GM18907 (cell line): ENCODE results near the gene WNK1.
A peak's percentile ranks its signal among the peaks of the same experiment; 100 is the strongest.
"Not testable (repeated sequence)": the region's sequence is repeated elsewhere in the genome, so short reads cannot be mapped to it uniquely, and the experiment has no call there.

Source experiments
- ATAC-seq: cut with Tn5 transposase; IDR thresholded peaks from one replicate; pipeline ENCODE4 v1.9.1; 2021; ENCODE audit warnings: mild to moderate bottlenecking, moderate library complexity; ENCODE audit not compliant: unreplicated experiment

WNK1 gene

DNA sequence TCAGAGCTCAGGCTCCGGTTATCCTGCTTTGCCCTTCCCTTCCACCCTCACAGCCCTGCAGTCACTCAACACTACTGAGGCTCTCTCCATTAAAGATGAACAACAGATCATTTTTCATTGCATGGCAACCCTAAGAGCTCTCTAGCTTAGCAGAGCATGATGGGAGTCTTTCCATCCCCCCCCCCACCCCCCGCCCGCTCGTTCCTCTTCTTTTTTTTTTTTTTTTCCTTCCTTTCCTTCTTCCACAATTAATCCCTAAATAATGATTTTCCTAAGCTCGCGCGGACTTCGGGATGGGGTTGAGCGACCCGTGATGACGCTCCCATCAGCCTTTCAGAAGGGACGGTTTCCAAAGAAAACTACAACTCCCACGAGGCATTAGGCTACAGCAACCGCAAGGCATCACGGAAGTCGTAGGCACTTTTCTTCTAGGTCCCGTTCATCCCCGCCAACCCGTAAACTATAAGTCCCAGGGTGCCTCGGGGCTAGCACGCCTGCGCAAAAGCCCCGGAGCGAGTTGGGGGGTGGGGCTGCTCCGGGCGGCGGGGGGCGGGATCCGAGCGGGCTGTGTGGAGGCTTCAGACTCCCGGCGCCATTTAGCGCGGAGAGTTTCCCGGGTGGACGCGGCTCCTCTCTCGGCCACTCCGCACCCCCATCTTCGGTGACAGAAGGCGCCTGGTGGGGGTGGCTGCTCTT lies at the start of gene WNK1:
Gene WNK1 (plus strand): TSS at position 581 of the 696 bp plus-strand sequence. CDS start 987 bp downstream, outside the sequence.
- ATAC-seq: peak; percentile 63

DNA sequence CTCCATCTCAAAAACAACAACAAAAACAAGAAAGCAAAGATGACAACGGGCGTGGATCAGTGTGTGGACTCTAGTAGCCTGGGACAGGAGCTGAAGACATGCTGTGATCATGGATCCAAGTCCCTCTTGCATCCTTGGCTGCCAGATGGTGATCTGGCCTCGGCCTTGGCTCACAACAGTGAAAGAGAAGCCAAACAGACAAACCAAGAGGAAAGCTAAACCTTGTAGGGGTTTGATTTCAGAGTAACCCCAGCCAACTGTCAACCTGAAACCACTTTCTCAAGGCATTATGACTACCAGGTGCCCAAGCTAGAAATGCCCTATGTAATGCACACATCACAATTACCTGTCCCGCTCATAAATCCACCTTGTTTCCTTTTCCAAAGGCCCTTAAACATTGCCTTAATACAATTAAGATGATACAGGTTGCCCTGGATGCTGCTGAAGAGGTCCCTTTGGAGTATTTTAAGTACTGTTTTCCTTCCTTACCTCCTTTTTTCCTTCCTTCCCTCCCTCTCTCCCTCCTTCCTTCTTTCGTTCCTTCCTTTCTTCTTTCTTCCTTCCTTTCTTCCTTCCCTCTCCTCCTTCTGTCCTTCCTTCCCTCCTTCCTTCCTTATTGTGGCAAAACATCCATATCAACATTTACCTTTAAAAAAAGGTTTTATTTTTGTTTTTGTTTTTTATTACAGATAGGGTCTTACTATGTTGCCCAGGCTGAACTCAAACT lies 47.7 kb upstream of the WNK1 start:
- no peak for ATAC-seq

DNA sequence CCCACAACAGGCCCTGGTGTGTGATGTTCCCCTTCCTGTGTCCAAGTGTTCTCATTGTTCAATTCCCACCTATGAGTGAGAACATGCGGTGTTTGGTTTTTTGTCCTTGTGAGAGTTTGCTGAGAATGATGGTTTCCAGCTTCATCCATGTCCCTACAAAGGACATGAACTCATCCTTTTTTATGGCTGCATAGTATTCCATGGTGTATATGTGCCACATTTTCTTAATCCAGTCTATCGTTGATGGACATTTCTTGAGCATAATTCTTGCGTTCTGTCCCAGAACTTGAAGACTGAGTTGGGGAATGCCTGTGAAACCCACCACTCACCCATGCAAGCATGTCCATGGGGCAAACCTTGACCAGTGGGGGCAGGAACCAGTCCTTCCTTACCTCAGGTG lies 44.3 kb upstream of the WNK1 start:
- not testable (repeated sequence) for ATAC-seq

DNA sequence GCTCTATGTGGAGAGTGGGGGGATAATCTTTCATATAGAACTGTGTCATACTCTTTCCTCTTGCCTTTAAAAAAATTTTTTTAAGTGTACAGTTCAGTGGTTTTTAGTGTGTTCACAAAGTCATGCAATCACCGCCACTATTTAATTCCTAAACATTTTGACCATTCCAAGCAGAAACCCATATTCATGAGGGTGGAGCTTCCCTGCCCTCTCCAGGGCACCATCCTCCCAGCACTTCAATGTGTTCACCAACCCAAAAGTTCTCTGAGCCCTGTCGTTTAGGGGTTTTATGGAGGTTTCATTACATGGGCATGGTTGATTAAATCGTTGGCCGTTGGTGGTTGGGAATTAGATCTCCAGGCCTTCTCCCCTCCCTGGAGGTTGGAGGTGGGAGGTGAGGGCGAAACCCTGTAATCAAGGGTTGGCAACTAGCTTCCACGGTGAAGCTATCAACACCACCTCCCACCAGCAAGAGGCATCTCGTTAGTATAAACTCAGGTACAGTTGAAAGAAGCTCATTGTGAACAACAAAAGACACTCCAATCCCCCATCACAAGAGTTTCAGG lies 42.8 kb upstream of the WNK1 start:
- ATAC-seq: no peak

DNA sequence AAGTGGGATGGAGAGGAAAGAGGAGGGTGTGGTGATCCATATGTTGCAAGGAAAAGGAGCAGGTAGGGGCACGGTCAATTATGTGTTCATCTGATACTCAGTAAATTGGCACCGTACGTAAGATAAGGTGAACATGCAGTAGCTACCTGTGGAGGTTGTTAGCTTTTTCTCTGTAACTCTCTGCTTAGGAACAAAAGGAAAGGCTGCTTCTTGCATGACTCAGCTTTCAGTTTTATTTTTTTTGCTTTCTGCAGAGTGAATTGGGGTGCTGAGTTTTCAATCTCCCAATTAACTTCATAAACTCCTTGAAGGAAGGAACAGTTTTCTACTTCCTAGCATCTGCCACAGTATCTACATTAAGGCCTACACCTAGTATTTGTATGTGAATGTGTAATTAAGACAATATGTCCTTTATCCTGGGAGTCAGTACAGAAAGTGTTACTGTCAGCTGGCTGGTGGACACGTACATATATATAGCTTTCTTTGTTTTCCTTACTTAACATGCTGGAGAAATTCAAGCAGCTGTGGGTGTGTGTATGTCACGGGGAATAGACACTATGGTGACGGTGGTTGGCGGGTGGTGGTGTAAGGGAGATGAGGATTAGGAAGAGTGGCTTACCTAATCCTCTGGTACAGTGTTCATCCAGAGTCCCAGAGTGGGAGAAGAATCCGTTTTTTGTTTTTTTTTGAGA lies 40.1 kb upstream of the WNK1 start:
- no peak for ATAC-seq

DNA sequence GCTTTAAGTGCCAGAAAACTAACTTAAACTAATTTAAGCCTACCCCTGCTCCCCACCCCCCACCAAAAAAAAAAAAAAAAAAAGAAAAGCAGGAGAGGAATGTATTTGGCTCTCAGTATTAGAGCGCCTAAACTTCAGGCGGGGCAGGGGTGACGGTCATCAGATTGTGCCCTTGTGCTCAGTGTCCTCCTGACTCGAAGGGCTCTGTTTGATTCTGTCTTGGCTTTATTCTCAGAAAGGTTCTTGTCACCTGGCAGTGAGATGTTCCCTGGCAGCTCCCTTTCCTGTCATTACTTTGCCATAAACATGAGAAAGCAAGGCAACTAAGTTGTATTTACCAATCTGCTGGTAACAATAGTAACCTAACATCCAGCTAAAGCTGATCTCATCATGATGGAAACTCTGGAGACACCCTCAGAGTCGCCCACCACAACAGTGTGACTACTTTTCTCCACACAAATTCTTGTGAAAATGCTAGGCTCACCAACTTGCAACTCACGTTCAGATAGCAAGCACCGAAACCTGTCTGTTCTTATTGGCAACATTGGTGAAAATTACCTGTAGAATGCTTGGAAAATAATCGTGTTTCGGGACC lies 39.0 kb upstream of the WNK1 start:
- ATAC-seq: no peak

DNA sequence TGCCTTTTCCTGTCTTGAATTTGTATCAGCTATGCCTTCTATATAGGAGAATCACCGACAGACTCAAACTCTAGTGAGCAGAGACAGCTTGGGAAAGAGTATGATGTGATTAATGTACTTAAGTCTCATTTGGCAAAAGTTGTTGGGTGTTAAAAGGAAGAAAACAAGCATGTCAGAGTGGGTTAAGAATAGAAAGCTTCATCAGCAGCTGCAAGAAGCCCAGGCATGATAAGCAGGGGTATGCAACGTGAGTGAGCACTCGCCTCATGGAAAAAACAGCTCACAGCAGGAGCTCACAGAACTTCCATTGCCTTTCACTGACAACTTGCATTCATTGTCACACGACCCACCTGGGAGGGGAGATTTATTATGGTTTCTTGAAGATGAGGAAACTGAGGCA lies 35.9 kb upstream of the WNK1 start:
- no peak for ATAC-seq

DNA sequence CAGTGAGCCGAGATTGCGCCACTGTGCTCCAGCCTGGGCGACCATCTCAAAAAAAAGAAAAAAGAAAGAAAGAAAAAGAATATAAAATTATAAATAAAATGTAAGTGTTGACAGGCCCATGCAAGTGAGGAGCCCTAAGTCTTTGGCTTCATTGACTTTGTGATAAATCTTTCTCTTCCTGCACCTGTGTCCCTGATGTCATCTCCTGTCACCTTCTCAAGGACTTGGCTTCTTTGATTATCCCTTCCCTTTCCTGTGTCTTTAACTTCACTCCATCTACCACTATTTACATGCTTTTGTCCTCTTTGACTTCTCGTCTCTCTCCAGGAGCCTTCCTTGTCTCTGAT lies 33.6 kb upstream of the WNK1 start:
- ATAC-seq: no peak

DNA sequence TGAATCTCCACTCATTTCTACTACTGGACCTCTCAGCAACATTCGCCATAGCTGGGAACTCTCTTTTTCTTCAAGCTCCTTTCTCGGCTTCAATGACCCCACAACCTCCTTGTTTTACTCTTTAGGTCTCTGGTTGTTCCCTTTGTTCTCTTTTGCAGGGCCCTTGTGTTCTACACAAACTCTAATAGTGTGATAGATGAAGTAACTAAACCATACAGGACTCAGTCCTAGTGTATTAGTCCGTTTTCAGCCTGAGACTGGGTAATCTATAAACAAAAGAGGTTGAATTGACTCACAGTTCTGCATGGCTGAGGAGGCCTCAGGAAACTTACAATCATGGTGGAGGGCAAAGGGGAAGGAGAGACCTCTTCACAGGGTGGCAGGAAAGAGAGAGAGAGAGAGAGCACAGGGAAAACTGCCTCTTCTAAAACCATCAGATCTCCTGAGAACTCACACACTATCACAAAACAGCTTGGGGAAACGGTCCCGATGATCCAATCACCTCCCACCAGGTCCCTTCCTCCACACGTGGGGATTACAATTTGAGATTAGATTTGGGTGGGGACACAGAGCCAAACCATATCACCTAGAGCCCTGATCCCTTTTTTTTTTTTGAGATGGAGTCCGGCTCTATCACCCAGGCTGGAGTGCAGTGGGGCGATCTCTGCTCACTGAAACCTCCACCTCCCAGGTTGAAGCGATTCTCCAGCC lies 32.0 kb upstream of the WNK1 start:
- ATAC-seq: no peak

DNA sequence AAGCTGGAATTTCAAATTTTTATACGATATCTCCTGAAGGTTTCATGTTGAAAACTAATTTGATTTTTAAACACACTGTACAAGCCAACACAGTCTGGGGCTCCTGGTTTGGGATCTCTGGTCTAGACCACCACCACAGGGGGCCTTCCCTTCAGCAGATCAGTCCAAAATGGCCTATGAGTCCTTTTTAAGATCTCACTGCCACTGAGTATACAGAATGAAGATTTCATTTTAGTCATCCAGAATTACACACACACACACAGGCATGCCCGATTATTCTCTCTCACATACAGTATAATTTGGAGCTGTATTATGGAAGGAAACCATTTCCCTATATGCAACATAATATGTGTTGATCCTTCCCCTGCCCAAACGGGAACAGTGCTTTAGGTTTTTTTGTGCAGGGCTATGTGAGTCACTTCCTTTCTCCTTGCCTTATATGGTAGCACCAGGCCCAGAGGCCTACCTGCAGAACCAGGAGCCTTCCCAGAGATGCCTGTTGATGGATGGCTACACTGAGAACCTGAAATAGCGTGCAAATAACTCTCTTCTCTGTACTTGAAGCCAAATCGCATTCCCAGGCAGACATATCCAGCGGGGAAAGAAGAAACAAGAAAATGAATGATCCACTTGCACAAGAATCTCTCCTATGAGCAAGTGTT lies 28.1 kb upstream of the WNK1 start:
- ATAC-seq: no peak

DNA sequence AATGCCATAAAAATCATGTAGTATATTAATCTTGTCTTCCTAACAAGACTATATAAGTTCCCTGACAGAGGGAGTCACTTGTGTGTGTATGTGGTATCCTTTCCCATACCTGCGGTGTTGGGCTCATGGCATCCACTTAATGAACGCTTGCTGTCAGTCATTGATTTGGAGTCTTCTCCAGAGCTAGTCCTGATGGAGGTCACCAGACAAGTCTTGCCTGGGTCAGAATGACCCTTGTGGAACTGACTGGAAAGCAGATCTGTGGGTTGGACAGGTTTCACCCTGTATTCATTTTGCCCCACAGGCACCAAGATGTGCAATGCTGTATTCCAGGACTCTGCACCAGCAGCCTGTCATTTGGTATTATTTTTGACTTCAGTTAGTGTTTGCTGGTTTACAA lies 27.3 kb upstream of the WNK1 start:
- ATAC-seq: no peak

DNA sequence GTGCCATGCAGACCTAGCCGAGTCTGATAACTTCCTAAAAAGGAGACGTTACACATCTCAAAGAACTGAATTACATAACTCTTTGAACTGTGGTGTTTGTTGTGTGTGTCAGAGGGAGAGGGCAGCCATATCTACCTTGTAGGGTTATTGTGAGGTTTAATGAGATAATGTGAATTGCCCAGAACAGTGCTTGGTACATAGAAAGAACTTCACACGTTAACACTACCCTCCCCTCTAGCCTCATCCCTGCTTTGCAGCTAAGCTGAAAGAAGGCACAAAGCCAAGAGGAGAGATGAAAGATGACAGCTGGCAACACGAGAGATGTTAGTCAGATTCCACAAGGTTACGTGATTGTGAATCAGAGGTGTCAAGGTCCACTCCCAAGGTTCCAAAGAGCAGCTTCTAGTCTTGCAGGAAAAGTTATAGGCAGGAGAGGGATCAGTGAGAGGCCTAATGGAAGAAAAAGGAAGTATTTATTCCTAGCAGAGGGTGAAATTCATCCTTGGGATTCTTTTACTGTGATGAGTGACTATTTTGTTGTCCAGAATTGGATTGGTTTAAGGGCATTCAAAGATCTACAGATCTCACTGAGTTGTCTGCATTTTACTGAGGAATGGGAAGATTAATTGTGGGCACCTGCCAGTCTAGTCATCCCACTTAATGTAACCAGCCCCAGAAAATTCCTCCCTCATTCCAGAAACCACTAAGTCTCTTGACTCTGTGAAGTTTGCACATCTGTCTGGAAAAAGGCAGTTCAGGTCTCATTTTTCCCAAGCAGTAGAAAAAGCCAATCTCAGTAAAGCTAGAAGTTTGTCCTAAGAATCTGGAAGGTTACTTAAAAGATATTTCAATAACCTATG lies 25.9 kb upstream of the WNK1 start:
- no peak for ATAC-seq

DNA sequence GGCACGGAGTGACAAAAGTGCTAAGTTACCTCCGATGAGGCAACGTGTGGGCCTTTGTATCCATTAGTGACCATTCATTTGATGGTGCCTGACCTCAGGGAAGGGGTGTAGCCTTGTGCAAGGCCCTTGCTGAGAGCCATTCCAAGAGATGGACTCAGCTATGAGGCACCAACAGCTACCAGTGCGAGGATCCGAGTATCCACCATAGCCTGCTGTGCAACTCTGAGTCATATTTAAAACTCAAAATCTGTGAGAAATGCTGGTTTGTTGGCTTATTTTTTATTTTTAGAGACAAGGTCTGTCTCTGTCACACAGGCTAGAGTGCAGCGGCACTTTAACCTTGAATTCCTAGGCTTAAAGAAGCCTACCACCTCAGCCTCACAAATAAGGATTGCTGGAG lies 25.1 kb upstream of the WNK1 start:
- no peak for ATAC-seq

DNA sequence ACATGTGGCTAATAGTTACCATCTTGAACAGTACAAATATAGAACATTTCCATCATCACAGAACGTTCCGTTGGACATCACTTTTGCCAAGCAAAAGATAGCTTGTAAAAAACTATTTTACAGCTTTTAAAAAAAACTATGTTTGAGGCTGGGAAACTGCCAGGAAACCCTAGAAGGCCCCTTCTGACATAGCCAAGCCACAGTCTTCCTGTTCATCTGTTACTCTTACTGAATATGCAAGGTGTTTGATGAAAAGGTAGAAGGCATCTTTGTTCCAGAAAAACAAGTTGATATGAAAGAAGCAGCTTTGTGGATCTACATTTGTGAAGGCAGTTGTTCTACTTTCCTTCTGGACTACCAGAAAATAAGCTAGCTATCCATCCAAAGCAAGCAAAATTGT lies 23.6 kb upstream of the WNK1 start:
- ATAC-seq: no peak

DNA sequence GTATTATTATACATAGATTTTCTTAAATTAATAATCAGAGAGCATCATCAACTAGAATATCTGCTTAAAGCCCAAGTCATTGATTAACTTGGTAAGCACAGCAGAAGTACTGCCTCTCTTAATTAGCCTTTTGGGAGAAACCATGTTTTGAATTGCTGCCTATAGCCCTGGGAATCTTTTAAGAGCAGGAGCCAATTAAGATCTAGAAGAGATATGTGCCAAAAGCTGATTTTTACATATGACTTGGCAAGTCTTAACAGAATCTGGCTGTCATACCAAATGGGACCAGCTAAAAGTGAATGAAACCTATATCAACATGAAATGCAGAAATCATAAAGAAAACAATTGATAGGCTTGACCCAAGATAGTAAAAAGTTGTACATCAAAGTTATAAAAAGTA lies 23.2 kb upstream of the WNK1 start:
- ATAC-seq: no peak

DNA sequence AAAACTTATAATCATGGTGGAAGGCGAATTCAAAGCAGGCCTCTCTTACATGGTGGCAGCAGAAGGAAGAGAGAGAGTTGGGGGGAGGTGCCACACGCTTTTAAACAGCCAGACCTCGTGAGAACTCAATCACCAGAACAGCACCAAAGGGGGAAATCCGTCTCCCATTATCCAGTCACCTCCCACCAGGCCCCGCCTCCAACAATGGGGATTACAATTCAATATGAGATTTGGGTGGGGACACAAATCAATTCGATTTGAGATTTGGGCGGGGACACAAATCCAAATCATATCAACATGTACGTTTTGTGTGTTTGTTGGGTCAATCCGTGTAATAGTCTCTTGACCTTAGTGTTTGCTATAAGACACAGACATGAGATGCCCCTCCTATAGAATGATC lies 21.8 kb upstream of the WNK1 start:
- no peak for ATAC-seq

DNA sequence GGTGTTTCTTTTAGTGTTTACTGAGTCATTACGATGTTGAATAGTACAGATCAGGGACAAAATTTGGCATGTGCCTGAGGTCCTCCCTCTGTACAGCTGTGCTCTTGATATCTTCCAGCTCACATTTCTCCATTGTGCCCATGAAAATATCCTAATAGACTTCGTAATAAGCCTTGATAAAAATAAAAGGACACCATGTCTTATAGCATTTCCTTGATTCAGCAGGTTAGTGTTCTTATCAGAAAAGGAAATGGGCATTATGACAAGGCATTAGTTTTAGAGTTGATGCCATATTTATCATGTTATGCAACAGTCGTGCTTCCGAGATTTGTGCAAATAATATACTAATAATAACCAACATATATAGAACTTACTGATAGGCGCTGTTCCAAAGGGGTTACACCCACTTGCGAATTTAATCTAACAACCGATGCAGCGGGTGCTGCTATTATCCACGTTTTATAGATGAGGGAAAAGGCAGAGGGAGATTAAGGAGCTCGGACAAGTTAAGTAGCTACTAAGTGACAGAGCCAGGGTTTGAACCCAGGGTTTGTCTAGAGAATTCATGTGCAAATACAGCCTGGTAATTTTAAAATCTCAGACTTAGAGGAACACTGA lies 15.1 kb upstream of the WNK1 start:
- no peak for ATAC-seq

DNA sequence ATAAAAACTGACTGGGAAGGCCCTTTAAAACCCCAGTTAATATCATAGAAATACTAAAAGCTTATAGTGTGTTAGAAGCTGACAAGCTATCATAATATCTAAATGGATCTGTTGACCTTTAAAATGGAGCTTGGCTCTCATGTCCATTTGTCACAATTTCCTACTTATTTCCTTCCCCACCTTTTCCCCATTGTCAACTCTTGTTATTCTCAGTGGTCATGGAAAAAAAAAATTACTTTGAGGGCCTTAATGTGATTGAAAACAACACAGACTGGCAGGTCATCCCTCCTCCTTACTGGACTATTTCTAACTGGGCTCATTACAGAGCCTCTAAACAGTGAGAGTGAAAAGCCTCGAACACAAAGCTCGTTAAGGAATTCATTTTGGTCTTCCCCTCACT lies 13.7 kb upstream of the WNK1 start:
- no peak for ATAC-seq

DNA sequence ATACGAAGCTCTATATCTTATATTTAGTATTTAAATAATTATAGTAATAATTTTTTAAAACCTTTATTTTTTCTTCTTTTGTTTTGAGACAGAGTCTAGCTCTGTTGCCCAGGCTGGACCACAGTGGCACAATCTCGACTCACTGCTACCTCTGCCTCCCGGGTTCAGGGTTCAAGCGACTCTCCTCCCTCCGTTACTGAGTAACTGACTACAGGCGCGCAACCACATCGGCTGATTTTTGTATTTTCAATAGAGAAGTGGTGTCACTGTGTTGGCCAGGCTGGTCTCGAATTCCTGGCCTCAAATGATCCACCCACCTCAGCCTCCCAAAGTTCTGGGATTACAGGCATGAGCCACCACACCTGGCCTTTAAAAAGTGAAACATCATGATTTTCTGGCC lies 13.0 kb upstream of the WNK1 start:
- no peak for ATAC-seq
